ENCODE measurements around the gene MOGAT2.

DNA sequence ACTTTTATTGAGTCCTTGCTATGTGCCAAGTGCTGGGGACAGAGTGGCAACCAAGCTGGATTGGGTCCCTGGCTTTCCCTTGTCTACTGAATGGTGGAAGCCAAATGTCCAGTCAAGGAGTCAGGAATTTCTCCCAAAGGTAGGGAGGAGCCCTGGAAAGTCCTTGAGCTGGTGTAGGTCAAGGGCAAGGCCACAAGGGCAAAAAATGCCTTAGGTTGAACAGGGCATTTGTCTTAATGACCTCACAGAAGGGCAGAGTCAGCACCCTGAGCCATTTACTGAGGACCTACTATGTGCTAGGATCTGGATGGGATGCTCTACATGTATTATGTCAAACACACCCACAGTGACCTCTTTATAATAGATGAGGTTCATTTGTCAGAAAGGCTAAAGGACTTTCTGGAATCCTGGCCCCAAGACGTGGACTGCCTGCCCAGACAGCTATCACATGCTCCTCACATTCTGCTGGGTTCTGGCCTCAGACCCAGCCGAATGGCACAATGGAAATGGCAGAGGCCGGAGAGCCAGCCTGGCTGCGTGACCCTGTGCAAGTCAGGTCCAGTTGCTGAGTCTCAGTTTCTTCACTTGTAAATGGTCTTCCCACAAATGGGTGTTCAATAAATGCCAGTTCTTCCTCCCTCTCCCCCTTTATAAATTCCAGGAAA lies 17.7 kb downstream of the MOGAT2 start:
- TF ChIP-seq, protein P1, sequence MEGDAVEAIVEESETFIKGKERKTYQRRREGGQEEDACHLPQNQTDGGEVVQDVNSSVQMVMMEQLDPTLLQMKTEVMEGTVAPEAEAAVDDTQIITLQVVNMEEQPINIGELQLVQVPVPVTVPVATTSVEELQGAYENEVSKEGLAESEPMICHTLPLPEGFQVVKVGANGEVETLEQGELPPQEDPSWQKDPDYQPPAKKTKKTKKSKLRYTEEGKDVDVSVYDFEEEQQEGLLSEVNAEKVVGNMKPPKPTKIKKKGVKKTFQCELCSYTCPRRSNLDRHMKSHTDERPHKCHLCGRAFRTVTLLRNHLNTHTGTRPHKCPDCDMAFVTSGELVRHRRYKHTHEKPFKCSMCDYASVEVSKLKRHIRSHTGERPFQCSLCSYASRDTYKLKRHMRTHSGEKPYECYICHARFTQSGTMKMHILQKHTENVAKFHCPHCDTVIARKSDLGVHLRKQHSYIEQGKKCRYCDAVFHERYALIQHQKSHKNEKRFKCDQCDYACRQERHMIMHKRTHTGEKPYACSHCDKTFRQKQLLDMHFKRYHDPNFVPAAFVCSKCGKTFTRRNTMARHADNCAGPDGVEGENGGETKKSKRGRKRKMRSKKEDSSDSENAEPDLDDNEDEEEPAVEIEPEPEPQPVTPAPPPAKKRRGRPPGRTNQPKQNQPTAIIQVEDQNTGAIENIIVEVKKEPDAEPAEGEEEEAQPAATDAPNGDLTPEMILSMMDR (IDR thresholded peaks at IDR 0.05), result no peak
- TF ChIP-seq POLR2A (IDR thresholded peaks at IDR 0.05) (no peak), POLR2AphosphoS5 (IDR thresholded peaks at IDR 0.05; ENCODE audit: insufficient read depth in 1 of 2, low read depth in 1 of 2) (no peak)

Data from vagina (tissue), 2 donors.